Thyroid gland (tissue), 4 donors: ENCODE results near the gene TCIRG1.

Experiments
- CTCF ChIP-seq, 6 experiments: fragments of 200-600 bp in 3 of 6; fragments of 450-650 bp in 3 of 6; sonication (generic) in 3 of 6; IDR thresholded peaks; one replicate each; pipeline ENCODE4 v1.5.1; 2016 to 2019; ENCODE audit warnings: antibody characterized with exemption in 6 of 6, mild to moderate bottlenecking in 2 of 6, inconsistent platforms in 1 of 6, moderate library complexity in 1 of 6
- POLR2A ChIP-seq, 2 donors: fragments of 450-650 bp; IDR thresholded peaks; one replicate each; pipeline ENCODE4 v1.6.1; 2017; ENCODE audit warnings: antibody characterized with exemption in 2 of 2, mild to moderate bottlenecking in 2 of 2, moderate library complexity in 1 of 2

DNA sequence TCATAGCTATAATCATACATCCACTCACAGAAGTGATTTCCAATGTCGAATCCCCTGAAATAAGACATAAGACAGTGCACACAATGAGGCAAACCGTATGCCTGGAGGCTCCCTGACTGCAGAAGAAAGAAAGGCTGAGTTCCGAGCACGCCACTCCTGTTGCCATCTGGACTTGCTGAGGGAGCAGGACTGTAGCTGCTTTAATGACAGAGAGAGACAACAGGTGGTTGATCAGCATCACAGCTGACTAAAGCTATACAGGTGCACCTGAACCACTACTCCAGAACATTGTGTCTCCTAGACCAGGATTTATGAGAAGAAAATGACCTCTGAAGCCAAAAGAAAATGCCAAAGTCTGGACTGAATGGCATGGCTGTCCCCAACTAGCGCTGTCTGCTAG, 27.0 kb downstream of the TCIRG1 start:
- TF ChIP-seq CTCF (IDR thresholded peaks at IDR 0.05) = no peak
- TF ChIP-seq POLR2A (IDR thresholded peaks at IDR 0.05) = no peak
